HUES6 (cell line): Measurements from ENCODE around the gene NOX5.

Experiments used
- H3K27ac ChIP-seq: 2 replicates; pipeline ENCODE4 v1.7.0; 2013; ENCODE audit warnings: low read depth, mild to moderate bottlenecking, low read length, inconsistent platforms
- H3K27me3 ChIP-seq: 2 replicates; pipeline ENCODE4 v1.6.1; 2013; ENCODE audit warnings: low read length; ENCODE audit not compliant: control insufficient read depth, insufficient read depth
- H3K36me3 ChIP-seq: 2 replicates; pipeline ENCODE4 v1.6.1; 2013; ENCODE audit warnings: low read length; ENCODE audit not compliant: control insufficient read depth, insufficient read depth
- H3K4me1 ChIP-seq: 2 replicates; pipeline ENCODE4 v1.6.1; 2013; ENCODE audit warnings: low read length; ENCODE audit not compliant: control insufficient read depth, insufficient read depth
- H3K4me3 ChIP-seq: 2 replicates; pipeline ENCODE4 v1.5.1; 2013; ENCODE audit warnings: low read depth, low read length
- H3K9ac ChIP-seq: one replicate; pipeline ENCODE4 v1.6.1; 2013; ENCODE audit warnings: mild to moderate bottlenecking, low read length
- H3K9me3 ChIP-seq: 2 replicates; pipeline ENCODE4 v1.6.1; 2013; ENCODE audit warnings: low read depth, low read length; ENCODE audit not compliant: control insufficient read depth, insufficient read depth

NOX5 gene

GRCh38 chr15:69069996-69070395, 55.5 kb downstream of the NOX5 start:
- H3K4me1 ChIP-seq, result peaks cover 9% of the 10 kb centered on the region
- no peaks in the 10 kb centered on the region for H3K36me3 ChIP-seq
- peaks cover 13% of the 10 kb centered on the region for H3K27me3 ChIP-seq
- H3K4me3 ChIP-seq, result no peak overlapping the region
- no peak overlapping the region for H3K9ac ChIP-seq
- peaks cover 22% of the 10 kb centered on the region for H3K9me3 ChIP-seq
- H3K27ac ChIP-seq, result no peak overlapping the region

GRCh38 chr15:69070396-69070795, 55.9 kb downstream of the NOX5 start:
- Histone ChIP-seq H3K9ac (no peak overlapping the region), H3K36me3 (no peaks in the 10 kb centered on the region), H3K4me1 (peaks cover 13% of the 10 kb centered on the region), H3K27ac (no peak overlapping the region), H3K4me3 (no peak overlapping the region), H3K9me3 (peaks cover 22% of the 10 kb centered on the region), H3K27me3 (peaks cover 17% of the 10 kb centered on the region)

GRCh38 chr15:69071260-69071659, 56.8 kb downstream of the NOX5 start:
- H3K4me3 ChIP-seq, result no peak overlapping the region
- H3K27me3 ChIP-seq, result peaks cover 23% of the 10 kb centered on the region
- H3K9ac ChIP-seq, result no peak overlapping the region
- H3K36me3 ChIP-seq, result no peaks in the 10 kb centered on the region
- H3K9me3 ChIP-seq, result peaks cover 22% of the 10 kb centered on the region
- H3K4me1 ChIP-seq, result peaks cover 16% of the 10 kb centered on the region
- no peak overlapping the region for H3K27ac ChIP-seq

GRCh38 chr15:69072906-69073305, 58.4 kb downstream of the NOX5 start:
- peaks cover 16% of the 10 kb centered on the region for H3K4me1 ChIP-seq
- H3K9ac ChIP-seq, result no peak overlapping the region
- no peaks in the 10 kb centered on the region for H3K36me3 ChIP-seq
- no peak overlapping the region for H3K27ac ChIP-seq
- H3K9me3 ChIP-seq, result peaks cover 18% of the 10 kb centered on the region
- H3K27me3 ChIP-seq, result peaks cover 28% of the 10 kb centered on the region
- H3K4me3 ChIP-seq, result no peak overlapping the region

GRCh38 chr15:69074001-69074842, 59.7 kb downstream of the NOX5 start:
- no peaks in the 10 kb centered on the region for H3K36me3 ChIP-seq
- no peak overlapping the region for H3K27ac ChIP-seq
- peaks cover 28% of the 10 kb centered on the region for H3K27me3 ChIP-seq
- peak overlapping the region; percentile 71 for H3K9ac ChIP-seq
- H3K9me3 ChIP-seq, result peaks cover 11% of the 10 kb centered on the region; the same call in 1 of the 2 replicates
- peaks cover 16% of the 10 kb centered on the region for H3K4me1 ChIP-seq
- peak overlapping the region; percentile 76 for H3K4me3 ChIP-seq

GRCh38 chr15:69074843-69075224, 60.3 kb downstream of the NOX5 start:
- Histone ChIP-seq H3K27me3 (peaks cover 28% of the 10 kb centered on the region), H3K36me3 (no peaks in the 10 kb centered on the region), H3K9me3 (peaks cover 11% of the 10 kb centered on the region; the same call in 1 of the 2 replicates), H3K27ac (no peak overlapping the region), H3K4me1 (peaks cover 16% of the 10 kb centered on the region), H3K4me3 (peak overlapping the region; percentile 76), H3K9ac (peak overlapping the region; percentile 71)

GRCh38 chr15:69075440-69075839, 60.9 kb downstream of the NOX5 start:
- Histone ChIP-seq H3K27me3 (peaks cover 28% of the 10 kb centered on the region), H3K9ac (no peak overlapping the region), H3K4me3 (no peak overlapping the region), H3K36me3 (no peaks in the 10 kb centered on the region), H3K9me3 (peaks cover 5% of the 10 kb centered on the region; the same call in 1 of the 2 replicates), H3K27ac (no peak overlapping the region), H3K4me1 (peaks cover 16% of the 10 kb centered on the region)

- Histone ChIP-seq H3K9ac (no peak overlapping the region), H3K4me3 (no peak overlapping the region), H3K9me3 (peaks cover 3% of the 10 kb centered on the region; the same call in 1 of the 2 replicates), H3K36me3 (no peaks in the 10 kb centered on the region), H3K4me1 (peaks cover 27% of the 10 kb centered on the region), H3K27ac (no peak overlapping the region), H3K27me3 (peaks cover 25% of the 10 kb centered on the region)
These were observed 62.3 kb downstream of the NOX5 start for GRCh38 chr15:69076756-69077155.

- Histone ChIP-seq H3K27ac (no peak overlapping the region), H3K36me3 (no peaks in the 10 kb centered on the region), H3K4me3 (no peak overlapping the region), H3K9me3 (no peaks in the 10 kb centered on the region), H3K27me3 (peaks cover 22% of the 10 kb centered on the region), H3K9ac (no peak overlapping the region), H3K4me1 (peaks cover 23% of the 10 kb centered on the region)
These were observed 64.1 kb downstream of the NOX5 start for GRCh38 chr15:69078638-69079037.

- peaks cover 28% of the 10 kb centered on the region for H3K27me3 ChIP-seq
- H3K4me3 ChIP-seq, result no peak overlapping the region
- peaks cover 26% of the 10 kb centered on the region for H3K4me1 ChIP-seq
- no peak overlapping the region for H3K9ac ChIP-seq
- no peaks in the 10 kb centered on the region for H3K9me3 ChIP-seq
- no peaks in the 10 kb centered on the region for H3K36me3 ChIP-seq
- H3K27ac ChIP-seq, result no peak overlapping the region
These were observed 66.1 kb downstream of the NOX5 start for GRCh38 chr15:69080295-69081248.
